ENCODE measurements around the gene DCLK1. TPM values are rescaled to one million over a fixed set of nuclear protein-coding genes. Genes with fewer than 3 reads are reported as not detected.
A peak's percentile ranks its signal among the peaks of the same experiment; 100 is the strongest.
"Not testable (repeated sequence)": the region's sequence is repeated elsewhere in the genome, so short reads cannot be mapped to it uniquely, and the experiment has no call there.

Gene DCLK1
- total and polyA plus RNA-seq, 8 donors = 10.5 to 20.5 (median 12.8) TPM

GRCh38 chr13:35983206-35983605, 148.0 kb downstream of the DCLK1 start:
- intact Hi-C loops (cut with DNase I) = no loop called here
- Histone ChIP-seq H3K27me3 (no peaks in the 10 kb centered on the region), H3K27ac (no peak overlapping the region), H3K36me3 (no peaks in the 10 kb centered on the region), H3K9me3 (no peaks in the 10 kb centered on the region), H3K4me1 (peaks cover 3 to 5% of the 10 kb centered on the region in 2 donors), H3K4me3 (no peak overlapping the region)
- ATAC-seq (no peak), DNase-seq (no peak)
- no peak for TF ChIP-seq CTCF (IDR thresholded peaks at IDR 0.05)

DNA sequence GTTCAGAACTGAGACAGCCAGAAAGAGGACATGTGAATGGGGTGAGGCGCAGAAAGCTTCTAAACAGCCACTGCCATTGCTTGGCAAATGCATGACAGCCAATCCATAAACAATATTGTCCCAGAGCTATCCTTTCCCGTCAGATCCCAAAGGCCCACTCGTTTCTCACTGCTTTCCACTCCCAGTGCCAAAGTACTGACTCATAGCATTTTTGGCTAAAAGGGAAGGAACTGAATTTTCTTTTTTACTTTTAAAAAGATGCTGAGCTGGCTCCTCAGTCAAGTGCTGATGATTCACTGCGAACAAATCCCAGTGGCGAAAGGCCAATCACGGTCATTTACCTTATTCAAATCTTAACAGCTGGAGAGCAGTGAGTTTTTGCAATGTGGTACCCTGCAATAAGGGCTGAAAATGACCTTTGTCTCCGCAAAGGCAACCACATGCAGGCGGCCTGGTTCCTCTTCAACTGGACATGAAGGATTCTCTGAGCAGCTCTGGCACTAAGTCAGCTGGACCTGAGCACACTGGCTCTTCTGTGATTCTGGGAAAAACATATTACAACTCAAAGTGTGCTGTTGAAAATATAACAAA, 151.7 kb downstream of the DCLK1 start:
- DNase-seq (peak in 3 of 4 donors; percentile 34 to 71 (median 45)), ATAC-seq (peak; percentile 73)
- TF ChIP-seq CTCF (IDR thresholded peaks at IDR 0.05) = no peak
- intact Hi-C loops (cut with DNase I) = loop anchor here in 1 of 2 donors (5.0 kb wide), 1 partner anchor 293 kb away; no protein-coding TSS in a partner anchor
- no peaks in the 10 kb centered on the region for H3K9me3 ChIP-seq
- H3K36me3 ChIP-seq = no peaks in the 10 kb centered on the region
- H3K27ac ChIP-seq = peak overlapping the region in 1 of 2 donors; percentile 83
- H3K4me3 ChIP-seq = no peak overlapping the region
- H3K4me1 ChIP-seq = peaks cover 3 to 5% of the 10 kb centered on the region in 2 donors
- H3K27me3 ChIP-seq = no peaks in the 10 kb centered on the region

- Histone ChIP-seq H3K4me3 (no peak overlapping the region), H3K36me3 (no peaks in the 10 kb centered on the region), H3K27me3 (no peaks in the 10 kb centered on the region), H3K4me1 (peaks cover 3 to 5% of the 10 kb centered on the region in 2 donors), H3K9me3 (no peaks in the 10 kb centered on the region), H3K27ac (peak overlapping the region in 1 of 2 donors; percentile 83)
- ATAC-seq (peak; percentile 81), DNase-seq (peak in 2 of 4 donors; percentile 53 to 70)
- intact Hi-C loops (cut with DNase I) = loop anchor here in 1 of 2 donors (5.0 kb wide), 1 partner anchor 294 kb away; no protein-coding TSS in a partner anchor
- TF ChIP-seq CTCF (IDR thresholded peaks at IDR 0.05) = peak; percentile 53 to 77
Observed at GRCh38 chr13:35978607-35979316, 152.4 kb downstream of the DCLK1 start.

DNA sequence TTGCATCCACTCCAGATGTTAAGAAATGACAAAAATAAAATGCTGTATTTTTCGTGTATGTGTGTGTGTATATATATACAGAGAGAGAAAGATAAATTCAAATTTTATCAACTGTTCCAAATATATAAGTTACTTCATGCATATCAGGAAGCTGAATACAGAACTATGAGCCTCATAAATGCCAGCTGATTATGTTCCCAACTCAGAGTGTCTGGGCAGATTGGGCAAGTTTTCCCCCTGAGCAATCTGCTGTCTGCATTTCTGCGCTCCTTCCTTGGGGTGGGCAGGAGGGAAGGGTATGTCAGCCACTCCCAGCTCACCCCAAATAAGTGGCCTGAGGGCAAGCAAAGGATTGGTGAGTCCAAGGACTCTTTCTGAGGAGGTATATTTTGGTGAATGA, 154.1 kb downstream of the DCLK1 start:
- no peaks in the 10 kb centered on the region for H3K36me3 ChIP-seq
- no peaks in the 10 kb centered on the region for H3K27me3 ChIP-seq
- H3K9me3 ChIP-seq = no peaks in the 10 kb centered on the region
- intact Hi-C loops (cut with DNase I) = loop anchor here in 1 of 2 donors (5.0 kb wide), 1 partner anchor 295 kb away; no protein-coding TSS in a partner anchor
- ATAC-seq (no peak), DNase-seq (no peak)
- H3K4me1 ChIP-seq = peaks cover 3 to 5% of the 10 kb centered on the region in 2 donors
- no peak overlapping the region for H3K27ac ChIP-seq
- TF ChIP-seq CTCF (IDR thresholded peaks at IDR 0.05) = no peak
- no peak overlapping the region for H3K4me3 ChIP-seq

- DNase-seq (no peak), ATAC-seq (no peak)
- Histone ChIP-seq H3K27ac (no peak overlapping the region), H3K9me3 (no peaks in the 10 kb centered on the region), H3K36me3 (no peaks in the 10 kb centered on the region), H3K27me3 (no peaks in the 10 kb centered on the region), H3K4me1 (peaks cover 3 to 5% of the 10 kb centered on the region in 2 donors), H3K4me3 (no peak overlapping the region)
- intact Hi-C loops (cut with DNase I) = loop anchor here in 1 of 2 donors (5.0 kb wide), 1 partner anchor 296 kb away; no protein-coding TSS in a partner anchor
- TF ChIP-seq CTCF (IDR thresholded peaks at IDR 0.05) = no peak
Observed at GRCh38 chr13:35976126-35976525, 155.1 kb downstream of the DCLK1 start.

- intact Hi-C loops (cut with DNase I); H3K27me3 ChIP-seq: not testable (repeated sequence)
Observed at GRCh38 chr13:35966951-35967350, 164.2 kb downstream of the DCLK1 start.

More at GRCh38 chr13:35966951-35967350, 164.2 kb downstream of the DCLK1 start:
- peaks cover 0 to 12% of the 10 kb centered on the region in 2 donors for H3K4me1 ChIP-seq
- not testable (repeated sequence) for ATAC-seq, H3K36me3 ChIP-seq, H3K4me3 ChIP-seq, H3K27ac ChIP-seq, DNase-seq, H3K9me3 ChIP-seq

Data from left lung (tissue), 10 donors.